Glomerular endothelial cell (primary cell): ENCODE data around the gene RTTN. TPM values are rescaled to one million over a fixed set of nuclear protein-coding genes. Genes with fewer than 3 reads are reported as not detected.

ENCODE experiments used
- DNase-seq: peaks from one replicate; pipeline ENCODE4 v3.0.0-alpha.2; 2011; ENCODE audit warnings: low read depth, low spot score; ENCODE audit errors: extremely low read depth
- total RNA-seq: library from RNA; depleted of rRNA; stranded (reverse); fragments of >200 nt; gene quantifications from 2 replicates; pipeline ENCODE4 v1.2.3, GENCODE V29; 2015

Gene RTTN
- total RNA-seq, 1 donor from 2014 or later = 8.9 TPM

- no peak for DNase-seq
Measured at GRCh38 chr18:69953191-69953590, 252.3 kb downstream of the RTTN start.

Other genes with a start within 250 kb of the RTTN start
- 14.6 and 15.7 TPM in 2 replicates for gene SOCS6, start 83.4 kb upstream of the RTTN start, total RNA-seq